ENCODE data around the gene SLC4A3.
"Not testable (repeated sequence)": the region's sequence is repeated elsewhere in the genome, so short reads cannot be mapped to it uniquely, and the experiment has no call there.

Gene SLC4A3

GRCh38 chr2:219651656-219652055 is 24.2 kb downstream of the SLC4A3 start:
- DNase-seq = not testable (repeated sequence)

- no peak for DNase-seq
Observed at GRCh38 chr2:219656526-219656925, 29.1 kb downstream of the SLC4A3 start.

GRCh38 chr2:219658196-219658846 is 30.9 kb downstream of the SLC4A3 start:
- DNase-seq = no peak

GRCh38 chr2:219658874-219659273 is 31.4 kb downstream of the SLC4A3 start:
- DNase-seq = no peak

GRCh38 chr2:219661197-219661954 is 33.9 kb downstream of the SLC4A3 start:
- no peak for DNase-seq

- DNase-seq = no peak
Observed at GRCh38 chr2:219661955-219662395, 34.5 kb downstream of the SLC4A3 start.

GRCh38 chr2:219662566-219662965 is 35.1 kb downstream of the SLC4A3 start:
- DNase-seq = no peak

GRCh38 chr2:219663116-219663762 is 35.8 kb downstream of the SLC4A3 start:
- DNase-seq = no peak

- DNase-seq = no peak
Observed at GRCh38 chr2:219664041-219664440, 36.6 kb downstream of the SLC4A3 start.

GRCh38 chr2:219664944-219665343 is 37.5 kb downstream of the SLC4A3 start:
- DNase-seq = no peak

- no peak for DNase-seq
Observed at GRCh38 chr2:219665926-219666325, 38.5 kb downstream of the SLC4A3 start.

- DNase-seq = no peak
Observed at GRCh38 chr2:219668316-219668715, 40.9 kb downstream of the SLC4A3 start.

GRCh38 chr2:219670386-219670785 is 43.0 kb downstream of the SLC4A3 start:
- no peak for DNase-seq

- DNase-seq = no peak
Observed at GRCh38 chr2:219671279-219671678, 43.8 kb downstream of the SLC4A3 start.

GRCh38 chr2:219672406-219672805 is 45.0 kb downstream of the SLC4A3 start:
- no peak for DNase-seq

GRCh38 chr2:219675221-219675620 is 47.8 kb downstream of the SLC4A3 start:
- no peak for DNase-seq

GRCh38 chr2:219676586-219676985 is 49.2 kb downstream of the SLC4A3 start:
- no peak for DNase-seq

GRCh38 chr2:219679041-219679440 is 51.6 kb downstream of the SLC4A3 start:
- no peak for DNase-seq

GRCh38 chr2:219679571-219679970 is 52.1 kb downstream of the SLC4A3 start:
- DNase-seq = no peak

GRCh38 chr2:219680958-219681693 is 53.7 kb downstream of the SLC4A3 start:
- no peak for DNase-seq

- no peak for DNase-seq
Observed at GRCh38 chr2:219681694-219682300, 54.4 kb downstream of the SLC4A3 start.

GRCh38 chr2:219683474-219683873 is 56.0 kb downstream of the SLC4A3 start:
- not testable (repeated sequence) for DNase-seq
